LNCaP clone FGC (cell line): ENCODE data around the gene PPIL6.

ENCODE experiments used
- DNase-seq: peaks from one replicate; pipeline ENCODE4 v3.0.0-alpha.2; 2011; ENCODE audit warnings: low read depth
- H3K4me3 ChIP-seq: 2 replicates; pipeline ENCODE4 v1.5.1; 2011; ENCODE audit warnings: mild to moderate bottlenecking, low read depth, low read length, control low read depth
- TF ChIP-seq, protein P1 (sequence below): IDR thresholded peaks from 2 replicates; pipeline ENCODE4 v1.5.1; 2012; ENCODE audit warnings: mild to moderate bottlenecking; ENCODE audit not compliant: control insufficient read depth, insufficient read depth; ENCODE audit errors: extremely low read depth

PPIL6 gene

DNA sequence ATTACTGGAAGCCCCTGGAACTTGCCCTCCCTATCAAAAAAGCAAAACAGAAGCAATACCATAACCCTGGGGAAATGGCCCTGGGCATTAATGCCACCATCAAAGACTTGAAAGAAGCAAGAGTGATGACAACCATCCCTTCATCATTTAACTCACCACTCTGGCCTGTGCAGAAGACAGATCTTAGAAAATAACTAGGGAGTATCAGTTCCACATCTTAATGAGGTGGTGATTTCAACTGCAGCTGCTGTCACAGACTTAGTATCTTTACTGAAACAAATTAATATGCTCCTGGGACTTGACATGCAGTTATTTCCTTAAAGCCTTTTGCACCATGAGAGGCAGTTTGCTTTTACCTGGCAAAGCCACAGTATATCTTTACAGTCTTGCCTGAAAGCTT, 82.2 kb downstream of the PPIL6 start:
- DNase-seq: no peak
- H3K4me3 ChIP-seq: no peak overlapping the region
- TF ChIP-seq, protein P1, sequence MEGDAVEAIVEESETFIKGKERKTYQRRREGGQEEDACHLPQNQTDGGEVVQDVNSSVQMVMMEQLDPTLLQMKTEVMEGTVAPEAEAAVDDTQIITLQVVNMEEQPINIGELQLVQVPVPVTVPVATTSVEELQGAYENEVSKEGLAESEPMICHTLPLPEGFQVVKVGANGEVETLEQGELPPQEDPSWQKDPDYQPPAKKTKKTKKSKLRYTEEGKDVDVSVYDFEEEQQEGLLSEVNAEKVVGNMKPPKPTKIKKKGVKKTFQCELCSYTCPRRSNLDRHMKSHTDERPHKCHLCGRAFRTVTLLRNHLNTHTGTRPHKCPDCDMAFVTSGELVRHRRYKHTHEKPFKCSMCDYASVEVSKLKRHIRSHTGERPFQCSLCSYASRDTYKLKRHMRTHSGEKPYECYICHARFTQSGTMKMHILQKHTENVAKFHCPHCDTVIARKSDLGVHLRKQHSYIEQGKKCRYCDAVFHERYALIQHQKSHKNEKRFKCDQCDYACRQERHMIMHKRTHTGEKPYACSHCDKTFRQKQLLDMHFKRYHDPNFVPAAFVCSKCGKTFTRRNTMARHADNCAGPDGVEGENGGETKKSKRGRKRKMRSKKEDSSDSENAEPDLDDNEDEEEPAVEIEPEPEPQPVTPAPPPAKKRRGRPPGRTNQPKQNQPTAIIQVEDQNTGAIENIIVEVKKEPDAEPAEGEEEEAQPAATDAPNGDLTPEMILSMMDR: no peak

DNA sequence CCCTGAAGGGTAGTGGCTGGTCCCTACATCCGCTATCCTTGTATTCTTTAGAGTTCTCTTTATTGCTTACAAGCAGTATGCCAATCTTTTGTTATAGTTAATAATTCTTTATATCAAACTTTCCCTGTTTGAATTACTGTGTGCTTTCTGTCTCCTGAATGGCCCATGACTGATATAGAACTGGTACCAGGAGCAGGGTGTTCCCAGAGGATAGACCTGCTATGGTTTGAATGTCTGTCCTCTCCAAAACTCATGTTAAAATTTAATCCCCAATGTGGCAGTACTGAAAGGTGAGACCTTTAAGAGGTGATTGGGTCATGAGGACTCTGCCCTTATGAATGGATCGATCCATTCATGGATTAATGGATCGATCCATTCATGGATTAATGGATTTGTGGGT, 84.2 kb downstream of the PPIL6 start:
- TF ChIP-seq, protein P1: no peak
- DNase-seq: no peak
- H3K4me3 ChIP-seq: no peak overlapping the region

DNA sequence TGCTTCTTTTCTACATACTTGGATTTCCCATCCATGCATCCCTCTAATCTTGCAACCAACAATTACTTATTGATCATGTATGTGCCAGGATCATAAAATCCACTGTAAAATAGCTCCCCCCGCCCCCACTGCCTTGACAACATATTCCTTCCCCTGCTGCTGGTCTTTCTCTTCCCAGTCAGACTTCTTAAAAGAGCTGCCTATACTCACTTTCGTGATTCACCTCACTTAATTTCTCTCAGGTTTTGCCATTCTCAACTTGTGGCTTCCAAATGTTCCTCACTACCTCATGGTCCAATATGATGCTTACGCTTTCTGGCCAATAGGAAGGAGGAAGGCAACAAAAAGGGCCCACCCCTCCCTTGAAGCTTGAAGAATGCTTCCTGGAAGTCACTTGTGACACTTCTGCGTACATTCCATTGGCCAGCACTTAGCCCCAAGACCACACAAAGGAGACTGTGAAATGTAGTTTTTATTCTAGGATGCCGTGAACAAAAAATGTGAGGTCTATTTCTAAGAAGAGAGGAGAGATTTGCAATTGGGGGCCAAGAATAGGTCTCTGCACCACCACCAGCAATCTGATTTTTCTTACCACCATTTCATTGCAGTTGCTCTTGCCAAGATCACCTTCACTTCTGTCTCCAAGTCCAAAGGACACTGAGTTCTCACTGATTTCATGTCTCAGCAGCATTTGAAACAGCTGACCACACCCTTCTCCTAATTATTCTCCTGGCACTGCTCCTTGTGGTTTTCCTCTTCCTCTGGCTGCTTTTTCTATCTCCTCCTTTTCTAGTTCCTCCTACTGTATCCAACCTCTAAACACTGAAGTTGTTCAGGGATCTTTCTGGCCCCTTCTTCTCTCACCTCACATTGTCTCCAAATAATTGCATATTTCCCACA, 88.9 kb downstream of the PPIL6 start:
- no peak for DNase-seq
- TF ChIP-seq, protein P1: no peak
- no peak overlapping the region for H3K4me3 ChIP-seq

DNA sequence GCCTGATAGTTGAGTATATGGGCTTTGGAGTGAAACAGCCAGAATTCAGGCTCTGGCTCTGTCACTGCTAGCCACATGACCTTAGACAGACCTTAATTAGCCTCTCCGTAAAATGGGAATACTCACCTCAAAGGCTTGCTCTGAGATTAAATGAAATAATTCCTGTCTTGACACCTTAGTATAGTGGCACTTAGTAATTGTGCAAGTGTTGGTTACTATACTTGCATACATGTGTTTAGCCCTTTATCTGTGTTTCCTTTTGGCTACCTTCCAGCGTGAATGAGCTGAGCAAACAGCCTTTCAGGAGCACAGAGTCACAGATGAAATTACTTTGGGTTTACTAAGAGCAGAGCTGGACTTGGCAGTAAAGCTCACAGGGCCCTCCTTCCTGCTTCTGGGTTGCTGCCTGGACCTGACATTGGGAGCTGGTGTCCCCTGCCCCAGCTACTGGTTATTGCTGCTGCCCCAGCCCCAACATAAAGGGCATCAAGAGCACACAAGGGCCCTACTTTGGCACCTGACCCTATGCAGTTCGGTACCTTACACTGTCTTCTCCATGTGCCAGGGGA, 90.9 kb downstream of the PPIL6 start:
- H3K4me3 ChIP-seq: no peak overlapping the region
- peak; percentile 92 for DNase-seq
- TF ChIP-seq, protein P1: no peak

DNA sequence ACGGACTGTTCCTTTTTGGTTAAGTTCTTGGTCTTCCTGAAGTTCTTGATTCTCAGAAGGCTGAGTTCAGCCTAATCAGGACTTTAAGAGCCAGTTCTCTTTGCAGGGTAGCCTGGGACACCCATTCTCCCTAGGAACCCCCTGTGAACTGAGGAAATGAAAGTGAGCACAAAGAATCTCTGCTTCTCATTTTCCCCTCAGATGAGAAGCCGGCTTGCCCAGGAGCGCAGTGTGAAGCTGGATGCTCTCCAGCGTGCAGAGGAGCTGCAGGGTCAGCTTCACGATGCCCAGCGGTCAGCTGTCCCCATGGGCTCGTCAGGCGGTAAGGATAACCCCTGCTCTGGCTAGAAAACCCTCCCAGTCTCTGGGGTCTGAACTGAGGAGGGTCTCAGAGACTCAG, 92.2 kb downstream of the PPIL6 start:
- TF ChIP-seq, protein P1: no peak
- no peak overlapping the region for H3K4me3 ChIP-seq
- no peak for DNase-seq

DNA sequence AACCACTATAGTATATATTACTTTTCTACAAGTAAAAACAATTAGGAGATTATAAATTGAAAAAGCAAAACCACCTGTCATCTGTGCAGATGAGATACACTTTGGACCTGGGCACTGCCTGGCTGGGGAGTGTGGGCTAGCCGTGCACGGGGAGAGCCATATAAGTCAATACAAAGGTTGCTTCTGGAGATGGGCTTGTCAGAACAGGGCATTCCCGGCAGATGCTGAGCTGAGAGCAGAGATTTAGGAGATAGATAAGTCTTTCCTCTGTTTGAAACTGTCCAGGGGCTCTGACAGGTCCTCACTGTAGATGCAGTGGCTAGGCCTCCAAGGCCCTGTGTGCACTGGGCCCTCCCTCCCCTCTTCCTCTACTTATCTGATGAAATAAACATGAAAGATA, 92.6 kb downstream of the PPIL6 start:
- TF ChIP-seq, protein P1: no peak

More for the DNA sequence above, 92.6 kb downstream of the PPIL6 start:
- no peak for DNase-seq
- H3K4me3 ChIP-seq: no peak overlapping the region
